GM19193 (cell line): Measurements from ENCODE around the gene EBF3.

Source experiments
- POLR2A ChIP-seq: IDR thresholded peaks from 4 replicates; pipeline ENCODE4 v1.6.1; 2011; ENCODE audit not compliant: insufficient read depth, insufficient read length; ENCODE audit errors: extremely low read depth

The EBF3 gene

DNA sequence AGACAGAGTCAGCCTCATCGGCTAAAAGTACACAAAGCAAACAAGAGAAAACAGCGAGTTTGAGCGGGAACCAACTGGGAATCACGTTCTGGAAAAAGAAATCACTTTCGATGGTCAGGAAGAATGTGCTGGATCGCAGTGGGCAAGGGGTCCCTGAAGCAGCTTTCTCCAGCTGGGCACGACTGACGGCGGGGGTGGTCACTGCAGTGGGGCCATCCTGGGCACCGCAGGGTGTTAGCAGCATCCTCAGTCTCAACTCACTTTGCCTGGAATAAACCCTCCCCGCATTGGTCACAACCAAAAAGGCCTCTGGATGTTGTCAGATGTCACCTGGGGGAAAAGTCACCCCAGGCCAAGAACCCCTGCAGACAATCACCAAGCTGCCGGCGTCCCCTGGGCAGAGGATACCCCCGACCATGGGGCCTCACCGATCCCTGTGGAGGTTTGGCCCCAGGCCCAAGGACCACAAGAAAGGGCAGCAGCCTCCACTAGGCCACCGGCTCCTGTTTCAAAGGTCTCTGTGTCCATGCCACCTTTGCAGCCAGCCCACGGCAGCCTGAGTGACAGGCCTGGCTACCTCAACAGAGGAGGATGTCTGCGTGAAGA lies 42.9 kb downstream of the EBF3 start:
- TF ChIP-seq POLR2A, result no peak

DNA sequence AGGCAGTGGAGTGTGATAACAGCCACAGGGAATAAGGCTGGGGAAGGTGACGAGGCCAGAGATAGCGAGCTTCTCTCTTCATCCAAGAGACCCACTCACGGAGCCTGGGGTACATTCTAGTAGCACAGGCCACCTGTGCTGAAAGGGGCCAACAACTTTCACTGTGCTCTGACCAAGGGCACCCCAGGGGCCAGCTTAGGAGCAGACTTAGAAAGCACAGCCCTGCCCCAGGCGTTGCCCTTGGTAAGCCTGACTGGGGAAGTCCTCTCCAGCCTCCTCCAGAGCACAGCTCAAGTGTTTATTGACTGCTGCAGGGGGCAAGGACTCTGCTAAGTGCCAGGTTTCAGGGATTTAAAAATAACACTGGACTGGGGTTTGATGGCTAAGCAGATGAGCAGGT lies 44.7 kb downstream of the EBF3 start:
- no peak for TF ChIP-seq POLR2A

DNA sequence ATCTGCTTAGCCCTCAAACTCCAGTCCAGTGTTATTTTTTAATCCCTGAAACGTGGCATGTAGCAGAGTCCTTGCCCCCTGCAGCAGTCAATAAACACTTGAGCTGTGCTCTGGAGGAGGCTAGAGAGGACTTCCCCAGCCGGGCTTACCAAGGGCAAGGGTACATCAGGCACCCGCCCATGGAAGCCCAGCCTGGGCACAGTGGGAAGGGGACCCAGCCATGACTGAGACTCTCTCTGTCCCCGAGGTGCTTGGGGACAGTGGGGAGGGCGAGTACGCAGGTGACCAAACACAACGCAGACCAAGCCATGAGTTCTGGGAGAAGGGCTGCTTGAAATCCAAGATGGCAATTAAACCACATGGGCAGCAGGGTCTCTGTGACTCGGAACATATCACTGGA lies 45.2 kb downstream of the EBF3 start:
- TF ChIP-seq POLR2A, result no peak

DNA sequence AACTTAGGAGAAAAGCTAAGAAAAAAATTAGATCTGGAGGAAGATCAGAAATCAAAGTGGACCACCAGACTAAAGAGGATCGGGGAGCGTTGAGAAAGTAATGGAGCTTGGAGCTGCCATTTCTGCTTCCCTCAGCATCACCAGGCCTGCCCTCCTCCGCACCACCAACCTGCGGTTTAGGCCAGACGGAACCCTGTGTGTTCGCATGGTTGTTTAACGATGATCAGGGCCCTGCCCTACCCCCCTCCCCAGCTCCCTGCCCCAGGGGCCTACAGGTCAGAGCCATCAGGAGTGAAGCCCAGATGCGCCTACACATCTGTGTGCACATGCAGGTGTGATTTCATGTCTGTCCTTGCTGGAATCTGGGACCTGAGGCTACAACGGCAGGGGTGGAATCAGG lies 45.7 kb downstream of the EBF3 start:
- no peak for TF ChIP-seq POLR2A

DNA sequence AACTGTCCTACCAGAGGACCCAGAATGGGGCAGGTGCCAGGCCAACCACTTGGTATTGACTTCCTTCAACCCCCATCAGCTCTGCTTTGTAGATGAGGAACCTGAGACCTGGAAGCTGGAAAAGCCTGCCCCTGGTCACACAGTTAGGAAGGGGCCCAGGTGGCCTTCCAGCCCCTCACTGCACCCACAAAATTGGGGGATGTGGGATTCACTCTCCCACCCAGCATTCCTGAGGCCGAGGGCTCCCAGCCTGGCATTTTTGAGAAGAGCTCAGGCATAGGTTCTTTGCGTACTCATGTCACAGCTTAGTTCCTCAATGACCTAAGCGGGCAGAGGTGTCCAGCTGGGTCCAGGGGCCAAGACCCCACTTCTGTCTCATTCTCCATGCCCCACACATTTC lies 46.1 kb downstream of the EBF3 start:
- no peak for TF ChIP-seq POLR2A

DNA sequence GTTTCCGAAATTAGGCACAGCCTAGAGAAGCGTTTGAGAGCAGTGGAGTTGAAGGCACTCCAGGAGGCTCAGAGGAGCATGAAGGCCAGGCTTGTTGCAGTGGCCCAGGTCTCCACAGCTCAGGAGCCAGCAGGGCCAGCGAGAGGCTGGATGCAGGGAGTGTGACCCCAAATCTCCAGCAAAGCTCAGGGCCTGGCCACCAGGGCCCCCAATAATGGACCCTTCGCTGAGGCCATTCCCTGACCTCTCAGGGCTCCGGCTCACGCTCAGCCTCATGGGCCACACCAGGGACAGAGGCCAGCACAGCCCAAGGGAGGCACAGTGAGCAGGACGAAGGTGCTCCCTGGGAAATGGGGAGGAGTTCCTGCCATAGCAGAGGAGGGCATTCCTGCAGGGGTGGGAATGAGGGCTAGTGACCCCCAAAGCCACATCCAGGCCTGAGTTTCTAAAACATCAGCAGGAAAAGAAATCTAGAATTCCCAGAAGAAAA lies 47.5 kb downstream of the EBF3 start:
- TF ChIP-seq POLR2A, result no peak

DNA sequence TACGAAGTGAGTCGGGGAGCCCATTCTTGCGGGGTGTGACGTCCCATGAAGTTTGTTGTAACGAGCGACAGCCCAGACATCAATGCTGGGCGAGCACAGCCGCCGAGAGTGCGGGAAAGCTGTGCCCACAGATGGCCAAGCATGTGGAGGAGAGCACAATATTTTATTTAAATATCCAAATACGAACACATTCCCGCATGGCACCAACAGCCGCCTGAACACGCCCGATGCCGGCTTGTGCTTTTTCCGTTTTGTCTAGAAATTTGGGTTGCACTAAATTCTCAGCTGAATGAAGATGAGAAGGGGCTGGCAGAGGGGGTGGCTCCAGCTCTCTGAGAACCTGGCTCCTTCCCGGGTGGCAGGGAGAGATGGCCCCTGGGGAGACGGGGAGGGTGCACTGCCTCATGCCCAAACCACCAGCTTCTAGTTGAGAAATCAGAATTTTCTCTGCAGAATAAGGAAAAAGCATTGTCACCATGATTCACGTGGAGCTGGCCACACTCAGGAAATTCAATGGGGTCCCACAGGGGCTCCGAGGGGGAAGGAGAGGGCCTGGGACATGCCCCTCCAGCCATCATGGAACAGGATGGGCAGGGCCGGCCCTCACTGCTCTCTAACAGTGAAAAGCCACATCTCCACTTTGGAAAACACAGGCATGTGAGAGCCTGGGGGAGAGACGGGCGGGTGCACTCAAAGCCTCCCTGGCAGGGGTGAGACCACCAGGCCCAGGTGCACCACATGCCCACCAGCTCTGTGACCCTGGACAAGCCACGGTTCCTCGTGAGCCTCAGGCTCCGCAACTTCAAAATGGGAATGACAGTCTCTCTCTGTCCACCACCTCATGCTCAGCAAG lies 48.3 kb downstream of the EBF3 start:
- no peak for TF ChIP-seq POLR2A

DNA sequence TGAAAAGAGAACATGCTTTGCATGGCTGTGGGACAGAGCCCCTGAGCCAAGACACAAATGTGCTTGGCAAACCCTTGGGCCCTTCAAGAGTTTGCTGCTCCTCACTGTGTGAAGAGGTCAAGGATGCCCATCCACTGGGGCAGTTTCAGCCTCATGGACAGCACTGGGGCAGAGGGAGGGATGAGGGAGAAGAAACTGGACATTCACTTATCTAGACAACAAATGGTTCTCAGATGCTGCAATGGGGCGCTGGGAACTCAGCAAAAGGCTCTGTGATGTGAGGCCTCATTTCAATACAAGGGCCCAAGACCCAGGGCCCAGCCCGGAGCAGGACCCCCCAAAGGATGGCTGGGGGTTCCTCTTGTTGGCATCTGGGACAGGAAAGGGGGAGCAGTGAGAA lies 49.1 kb downstream of the EBF3 start:
- no peak for TF ChIP-seq POLR2A

DNA sequence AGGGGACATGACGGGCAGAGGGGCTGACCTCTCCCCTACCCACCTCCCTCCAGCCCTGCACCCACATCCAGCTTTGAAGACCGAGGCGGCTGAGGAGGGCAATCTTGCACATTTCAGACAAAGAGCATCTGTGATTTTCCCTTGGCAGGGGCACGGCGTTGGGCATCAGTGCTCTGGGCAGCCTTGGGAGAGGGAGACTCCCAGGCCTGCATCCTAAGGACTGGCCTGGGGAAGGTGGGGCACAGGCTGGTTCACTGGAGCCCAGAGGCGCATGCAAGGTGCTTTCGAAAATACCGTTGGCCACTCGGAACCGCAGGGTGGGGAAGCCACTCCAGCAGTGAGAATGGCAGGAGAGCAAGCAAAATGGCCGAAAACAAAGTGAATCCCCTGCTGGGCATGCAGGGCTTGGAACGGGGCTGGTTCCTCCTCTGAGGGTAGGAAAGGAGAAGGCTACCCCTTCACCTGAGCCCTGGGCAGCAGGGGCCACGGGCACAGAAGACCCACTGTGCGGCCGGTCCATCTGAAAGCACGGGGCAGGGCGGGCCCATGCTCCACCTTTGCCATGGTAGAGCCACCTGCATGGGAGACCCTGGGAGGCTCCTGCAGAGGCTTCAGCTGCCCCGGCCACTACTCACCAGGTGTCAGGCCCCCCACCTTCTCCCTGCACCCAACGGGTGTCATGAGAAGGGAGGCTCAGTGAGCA lies 49.8 kb downstream of the EBF3 start:
- no peak for TF ChIP-seq POLR2A

DNA sequence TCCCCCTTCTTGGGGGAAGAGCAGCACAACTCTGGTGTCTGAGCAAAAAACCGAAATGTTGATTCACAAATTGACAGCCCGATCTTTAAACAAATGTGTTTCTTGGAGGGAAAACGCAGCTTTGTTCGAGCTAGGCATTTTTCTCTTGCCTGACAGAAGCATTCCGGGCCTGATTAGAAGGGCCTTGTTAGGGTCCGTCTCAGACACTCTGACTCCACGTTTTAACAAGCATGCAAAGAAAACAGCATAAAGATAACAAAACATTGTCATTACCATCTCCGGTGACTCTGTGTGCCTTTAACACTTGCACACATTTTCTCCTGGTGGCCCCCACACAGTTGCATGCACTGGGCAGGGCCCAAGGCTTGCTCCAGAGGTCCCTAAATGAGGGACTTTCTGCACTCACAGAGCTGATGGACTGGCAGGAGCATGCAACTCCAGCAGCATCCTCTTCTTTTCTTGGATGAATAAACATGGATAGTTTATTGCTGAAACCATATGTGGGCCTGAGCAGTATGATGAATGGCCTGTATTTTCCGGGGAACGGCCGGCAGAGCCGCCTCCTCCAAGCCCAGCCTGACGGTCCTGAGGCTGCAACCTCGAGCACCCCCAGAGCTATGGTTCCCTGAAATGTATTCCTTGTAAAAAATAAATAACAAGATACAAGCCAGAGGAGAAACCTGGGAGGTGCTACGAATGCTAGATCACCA lies 50.9 kb downstream of the EBF3 start:
- no peak for TF ChIP-seq POLR2A

DNA sequence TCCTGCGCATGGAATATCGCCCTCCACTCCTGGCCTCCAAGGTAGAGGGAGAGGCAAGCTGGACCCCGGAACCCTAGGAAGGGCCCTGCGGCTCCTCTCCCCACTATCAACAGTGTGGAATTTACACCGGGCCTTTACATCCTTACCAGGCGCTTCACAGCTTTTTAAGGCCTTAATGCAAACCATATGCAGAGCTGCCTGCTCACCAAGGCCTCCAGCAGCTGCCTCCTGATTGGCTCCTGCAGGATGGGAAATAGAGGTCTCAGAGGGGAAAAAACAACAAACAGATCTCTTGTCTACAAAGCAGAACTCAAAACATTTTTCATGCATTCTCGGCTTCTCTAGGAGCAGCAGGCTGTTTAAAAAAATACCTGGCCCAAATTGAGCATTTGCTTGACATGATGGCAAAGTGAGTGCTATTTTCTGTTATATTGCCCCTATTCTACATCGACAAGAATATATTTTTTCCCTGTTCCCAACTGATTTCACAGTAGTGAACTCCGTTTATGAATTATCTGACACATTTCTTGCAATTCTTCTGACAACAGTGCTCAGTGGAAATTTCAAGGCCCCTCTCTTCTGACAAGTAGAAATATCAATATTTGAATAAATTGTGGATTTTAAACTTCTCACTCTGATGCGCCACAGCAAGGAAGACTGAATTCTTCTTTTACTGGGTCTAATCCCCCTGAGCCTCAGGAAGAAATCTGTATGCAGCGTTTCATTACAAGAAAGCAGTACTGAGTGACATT lies 51.7 kb downstream of the EBF3 start:
- no peak for TF ChIP-seq POLR2A

DNA sequence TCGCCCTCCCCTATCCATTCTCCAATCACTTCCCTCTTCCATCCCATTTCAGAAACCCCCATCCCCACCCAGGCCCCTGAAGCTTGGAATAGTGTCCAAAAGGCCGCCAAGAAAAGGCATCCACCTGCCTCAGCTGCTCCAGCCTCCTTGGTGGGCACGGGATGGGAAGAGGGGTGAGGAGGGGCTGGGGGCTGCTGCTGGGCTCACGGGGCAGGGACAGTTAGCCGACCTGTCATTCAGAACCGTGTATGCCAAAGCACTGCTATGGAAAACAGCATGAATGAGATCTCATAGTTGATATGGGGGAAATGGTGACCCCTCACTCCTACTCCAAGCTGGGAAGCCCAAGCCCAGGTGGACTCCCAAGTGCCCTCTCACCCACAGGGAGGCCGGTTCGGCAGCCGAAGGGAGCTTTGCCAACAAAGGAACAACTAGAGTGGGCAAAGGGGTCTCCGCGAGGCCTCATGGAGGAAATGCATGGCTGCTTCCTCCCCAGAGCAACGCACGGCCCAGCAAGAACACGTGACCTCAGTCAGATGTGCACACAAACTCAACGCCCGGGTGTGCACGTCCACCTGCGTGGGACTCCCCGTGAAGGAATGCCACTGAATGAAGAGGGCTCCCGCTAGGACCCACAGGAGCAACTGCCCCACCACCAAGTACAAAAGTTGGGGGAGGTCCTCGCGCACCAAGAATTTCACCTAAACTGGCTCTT lies 52.5 kb downstream of the EBF3 start:
- TF ChIP-seq POLR2A, result no peak

DNA sequence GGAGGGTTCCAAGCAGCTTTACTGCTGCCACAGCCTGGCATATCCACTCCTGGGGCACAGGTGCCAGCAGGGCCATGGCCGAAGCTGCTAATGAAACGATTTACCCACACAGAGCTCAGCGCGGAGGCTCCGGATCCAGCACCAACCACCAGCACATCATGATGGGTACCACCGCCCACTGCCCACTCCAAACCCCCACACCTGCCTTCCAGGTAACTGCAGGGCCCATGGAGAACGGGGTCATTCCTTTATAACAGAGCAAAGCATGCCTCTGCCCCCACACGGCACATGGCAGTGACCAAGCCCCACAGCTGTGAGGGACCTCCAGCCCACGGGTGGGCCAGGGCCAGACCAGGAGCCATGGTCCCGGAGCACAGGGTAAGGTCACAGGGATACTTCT lies 53.2 kb downstream of the EBF3 start:
- TF ChIP-seq POLR2A, result no peak
